Head of caudate nucleus (tissue), 42 donors: ENCODE measurements around the gene ABHD10.

Experiments used
- DNase-seq, 42 donors: peaks; one replicate each; pipeline versions ENCODE4 v3.0.0 to v3.0.0-alpha.2; 2020 to 2021; ENCODE audit warnings: mixed read lengths in 7 of 42
- intact Hi-C: fragments of 100-400 bp; cut with DNase I; formaldehyde crosslinking; loops from one replicate; pipeline ENCODE4 v1.15.0; 2022

The ABHD10 gene

GRCh38 chr3:111978583-111979433 is at the start of gene ABHD10:
TSS of gene ABHD10 (plus strand) at chr3:111979026. CDS start at chr3:111979062, 36 bp downstream.
- intact Hi-C loops, result no loop called here
- DNase-seq, result peak; percentile 93 to 99 (median 97)

- intact Hi-C loops, result no loop called here
- no peak for DNase-seq
Measured at GRCh38 chr3:111929484-111929883, 49.3 kb upstream of the ABHD10 start.

- DNase-seq, result no peak
- intact Hi-C loops, result no loop called here
Measured at GRCh38 chr3:111932946-111933345, 45.9 kb upstream of the ABHD10 start.

DNA sequence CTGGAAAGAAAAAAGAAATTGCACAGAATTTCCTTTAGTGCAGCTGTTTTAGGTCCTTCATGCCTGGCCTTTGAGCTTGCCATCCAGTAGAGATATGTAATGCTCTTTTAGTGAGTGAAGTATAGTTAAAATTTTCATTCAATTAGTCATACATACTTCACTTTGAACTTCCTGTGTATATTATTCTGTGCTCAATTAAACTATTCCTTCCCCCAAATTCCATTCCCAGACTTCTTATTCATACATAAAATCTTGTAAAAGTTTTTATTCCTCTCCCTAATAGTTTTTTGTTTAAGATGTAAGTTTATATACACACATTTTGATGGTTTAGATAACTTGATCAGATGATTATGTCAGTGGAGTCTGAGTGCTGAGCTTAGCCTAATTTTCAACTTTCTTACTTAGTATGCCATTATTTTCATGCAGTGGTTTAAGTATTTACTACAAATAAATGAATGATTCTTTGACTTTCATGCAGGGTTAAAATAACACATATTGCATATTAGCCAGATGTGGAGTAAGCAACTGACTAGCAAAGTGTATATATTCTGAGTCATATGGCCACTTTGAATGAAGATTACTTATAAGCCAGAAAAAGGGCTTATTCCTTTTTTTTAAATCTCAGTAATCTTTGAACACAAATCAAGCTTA is 42.5 kb upstream of the ABHD10 start:
- intact Hi-C loops, result no loop called here
- DNase-seq, result no peak

GRCh38 chr3:111936967-111937366 is 41.9 kb upstream of the ABHD10 start:
- intact Hi-C loops, result no loop called here
- DNase-seq, result no peak

- no peak for DNase-seq
Measured at GRCh38 chr3:111937871-111938270, 41.0 kb upstream of the ABHD10 start.

DNA sequence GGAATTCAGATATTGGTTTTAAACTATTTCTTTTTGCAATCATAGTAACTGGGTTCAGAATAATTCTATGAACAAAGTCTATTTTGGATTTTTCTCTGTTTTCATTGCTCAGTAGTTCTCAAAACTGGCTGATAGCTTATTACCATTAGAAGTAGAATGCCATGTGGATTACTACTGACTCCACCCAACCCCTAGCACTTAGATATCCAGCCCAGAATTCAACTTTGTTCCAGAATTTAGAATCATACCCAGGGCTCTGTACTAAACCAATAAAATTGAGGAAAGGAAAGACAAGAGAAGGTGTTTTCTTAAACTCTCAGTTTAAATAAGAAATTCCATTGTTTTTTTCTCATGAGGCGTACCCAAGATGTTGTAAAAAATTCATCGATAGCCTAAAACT is 39.0 kb upstream of the ABHD10 start:
- intact Hi-C loops, result no loop called here
- no peak for DNase-seq

More at GRCh38 chr3:111937871-111938270, 41.0 kb upstream of the ABHD10 start:
- intact Hi-C loops, result no loop called here

DNA sequence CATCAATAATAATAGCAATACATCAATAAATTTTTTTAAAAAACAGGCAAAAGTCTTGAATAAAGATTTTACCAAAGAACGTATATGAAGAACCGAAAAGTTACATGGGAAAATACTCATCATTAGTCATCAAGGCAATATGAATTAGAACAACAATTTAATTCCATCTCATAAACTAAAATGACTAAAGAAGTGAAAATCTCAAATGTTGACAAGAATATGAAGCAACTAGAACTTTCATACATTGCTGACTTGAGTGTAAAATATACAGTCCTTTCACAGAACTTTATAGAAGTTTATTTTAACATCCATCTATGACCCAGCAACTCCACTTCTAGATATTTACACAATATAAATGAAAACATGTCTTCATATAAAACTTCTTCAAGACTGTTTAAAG is 35.3 kb upstream of the ABHD10 start:
- no peak for DNase-seq
- intact Hi-C loops, result no loop called here

- intact Hi-C loops, result no loop called here
- DNase-seq, result no peak
Measured at GRCh38 chr3:111944372-111944771, 34.5 kb upstream of the ABHD10 start.

DNA sequence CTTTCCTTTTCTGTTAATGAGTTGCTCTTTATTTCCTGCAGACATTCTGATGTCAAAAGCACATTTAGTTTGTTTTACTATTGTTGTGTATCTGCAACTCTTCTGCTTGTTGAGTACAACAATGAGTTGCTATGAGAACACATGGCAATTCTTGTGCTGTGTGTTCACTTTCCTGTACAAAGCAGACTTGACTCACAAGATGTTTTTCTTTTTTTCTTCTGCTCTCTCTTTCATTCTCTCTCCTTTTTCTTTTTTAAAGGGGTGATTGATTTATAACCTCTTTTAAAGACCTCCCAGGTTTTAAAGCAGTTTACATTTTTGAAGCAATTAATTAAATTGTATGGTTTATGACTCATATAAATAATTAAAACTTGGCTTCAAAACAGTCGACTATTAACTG is 31.6 kb upstream of the ABHD10 start:
- DNase-seq, result no peak
- intact Hi-C loops, result no loop called here

GRCh38 chr3:111948786-111949185 is 30.0 kb upstream of the ABHD10 start:
- intact Hi-C loops, result no loop called here

DNA sequence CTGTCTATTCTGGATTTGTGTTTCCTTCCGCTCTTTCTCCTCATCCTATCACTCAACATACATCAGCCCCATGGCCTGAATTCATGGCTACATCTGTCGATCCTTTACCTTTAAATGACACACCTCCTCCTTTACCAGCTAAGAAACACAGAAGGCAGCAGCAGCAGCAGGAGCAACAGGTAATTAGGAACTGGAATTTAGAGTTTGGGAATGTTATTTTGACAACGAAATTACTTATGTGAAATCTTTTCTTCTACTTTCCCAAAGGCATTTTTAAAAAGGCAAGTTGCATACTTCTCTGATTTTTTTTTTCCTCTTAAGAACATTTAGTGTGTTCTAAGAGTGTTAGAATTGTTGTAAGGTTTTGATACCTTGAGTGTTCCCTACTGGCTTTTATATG is 29.1 kb upstream of the ABHD10 start:
- intact Hi-C loops, result no loop called here
- no peak for DNase-seq

More at GRCh38 chr3:111948786-111949185, 30.0 kb upstream of the ABHD10 start:
- DNase-seq, result no peak

GRCh38 chr3:111951032-111951431 is 27.8 kb upstream of the ABHD10 start:
- intact Hi-C loops, result no loop called here
- DNase-seq, result no peak

DNA sequence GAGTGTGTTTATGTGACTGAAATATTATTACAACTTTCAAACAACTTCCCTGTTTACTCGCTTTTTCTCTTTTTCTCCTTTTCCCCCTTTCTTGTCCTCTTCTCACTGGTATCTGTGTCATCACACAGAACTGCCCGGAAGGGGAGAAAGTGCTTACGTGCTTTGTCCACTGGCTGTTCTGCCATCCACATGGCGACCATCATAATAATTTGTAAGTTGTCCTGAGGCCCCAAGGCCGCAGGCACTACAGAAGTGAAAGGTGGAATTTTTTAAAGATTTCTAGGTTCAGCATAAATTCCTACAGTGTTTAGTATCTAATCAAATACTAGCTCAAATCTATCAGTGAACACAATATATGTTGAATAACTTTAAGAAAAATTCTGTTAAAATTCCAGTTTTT is 26.7 kb upstream of the ABHD10 start:
- intact Hi-C loops, result no loop called here
- DNase-seq, result no peak

DNA sequence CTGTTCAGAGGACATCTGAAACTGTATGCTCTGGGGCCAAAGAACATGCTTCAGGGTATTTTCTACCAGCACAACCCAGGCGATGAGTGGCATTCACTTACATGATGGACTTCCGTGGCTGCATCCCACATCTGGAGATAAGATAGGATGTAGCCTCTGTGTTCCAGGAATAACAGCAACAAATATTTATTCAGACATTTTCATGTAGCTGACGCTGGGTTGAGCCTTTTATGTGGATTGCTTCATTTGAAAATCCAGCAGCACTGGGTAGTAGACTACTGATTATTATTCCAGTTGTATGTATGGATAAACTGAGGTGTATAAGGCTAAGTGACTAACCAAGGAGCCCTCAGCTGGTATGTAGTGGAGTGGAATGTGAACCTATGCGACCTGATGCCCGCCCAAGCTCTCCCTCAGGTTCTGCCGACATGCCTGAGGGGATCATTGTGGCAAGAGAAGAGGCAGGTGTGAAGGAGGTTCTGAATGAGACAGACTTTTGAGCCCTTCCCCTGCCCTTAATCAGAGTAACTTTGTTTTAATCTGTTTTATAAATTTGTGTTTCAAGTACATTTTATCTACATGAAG is 25.9 kb upstream of the ABHD10 start:
- intact Hi-C loops, result no loop called here

DNA sequence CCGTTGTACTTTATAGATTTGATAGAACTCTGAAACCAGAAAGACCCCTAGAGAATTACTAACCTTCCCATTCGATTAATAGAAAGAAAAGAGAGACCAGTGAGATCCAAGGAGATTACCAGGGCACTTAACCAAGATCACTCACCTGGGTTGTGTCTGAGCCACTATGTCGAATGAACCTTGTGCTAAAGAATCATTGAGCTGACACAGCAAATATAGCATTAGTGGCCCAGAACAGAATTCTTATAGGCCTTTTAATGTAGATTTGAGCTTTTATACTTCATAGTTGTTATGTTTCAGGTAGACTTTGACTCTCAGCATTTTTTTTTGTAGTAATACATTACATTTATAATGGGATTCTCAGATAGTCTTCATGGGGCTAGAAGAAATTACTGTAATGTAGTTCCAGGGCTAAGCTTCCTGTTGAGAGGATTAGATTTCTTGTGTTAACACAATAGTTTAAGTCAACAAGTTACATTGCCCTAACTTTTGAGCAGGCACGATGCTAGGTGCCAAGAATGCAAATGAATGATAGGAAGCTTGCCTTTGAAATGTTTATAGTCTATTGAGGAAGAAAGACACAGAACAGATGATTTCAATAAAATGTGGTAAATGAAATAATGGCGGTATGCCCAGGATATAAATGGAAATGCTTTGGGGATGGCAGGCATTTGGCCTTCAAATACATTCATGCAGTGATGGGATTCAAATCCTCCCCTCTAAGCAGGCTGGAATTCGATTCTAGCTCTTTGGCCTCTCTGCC is 24.4 kb upstream of the ABHD10 start:
- no peak for DNase-seq
- intact Hi-C loops, result no loop called here

More for the DNA sequence above, 25.9 kb upstream of the ABHD10 start:
- no peak for DNase-seq

GRCh38 chr3:111955876-111956275 is 22.9 kb upstream of the ABHD10 start:
- intact Hi-C loops, result no loop called here
- DNase-seq, result no peak

DNA sequence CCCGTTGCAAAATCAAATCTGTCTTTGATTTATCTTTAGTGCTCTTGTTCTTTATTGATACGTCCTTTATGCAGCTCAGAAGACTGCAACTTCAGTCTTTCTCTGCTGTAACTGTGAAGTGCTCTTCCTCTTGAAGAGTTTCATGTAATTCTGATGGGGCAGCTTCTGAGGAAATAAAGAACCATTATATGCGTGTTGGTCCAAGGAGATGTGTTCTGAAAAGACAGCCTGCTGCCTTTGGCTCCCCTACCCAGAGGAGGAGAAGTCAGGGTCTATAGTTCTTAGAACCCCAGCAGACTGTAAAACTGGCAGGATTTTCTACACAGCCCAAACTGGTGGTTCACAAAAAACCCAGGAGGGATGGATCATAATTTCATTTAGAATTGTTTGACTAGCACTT is 22.4 kb upstream of the ABHD10 start:
- intact Hi-C loops, result no loop called here

GRCh38 chr3:111956995-111957734 is 21.7 kb upstream of the ABHD10 start:
- DNase-seq, result peak in 3 of 42 donors; percentile 17 to 31 (median 26)
- intact Hi-C loops, result no loop called here

More for the DNA sequence above, 22.4 kb upstream of the ABHD10 start:
- no peak for DNase-seq
